ENCODE measurements around the gene GPNMB.

DNA sequence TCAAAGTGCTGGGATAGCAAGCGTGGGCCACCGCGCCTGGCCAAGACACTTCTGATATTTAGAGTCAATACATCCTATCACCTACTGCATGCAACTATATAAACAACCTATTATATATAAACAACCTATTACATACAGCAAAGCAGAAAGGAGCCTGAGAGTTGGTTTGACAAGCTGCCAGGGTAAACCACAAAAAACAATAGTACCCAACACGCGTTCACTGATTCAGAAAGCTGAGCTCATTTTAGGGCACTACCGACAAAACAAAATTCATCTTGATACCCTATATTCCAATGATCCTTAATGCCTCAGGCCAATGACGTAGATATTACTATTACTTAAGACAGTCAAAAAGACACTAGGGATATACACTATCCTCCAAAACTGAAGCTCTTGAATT lies 68.8 kb downstream of the GPNMB start:
- TF ChIP-seq, protein P1, sequence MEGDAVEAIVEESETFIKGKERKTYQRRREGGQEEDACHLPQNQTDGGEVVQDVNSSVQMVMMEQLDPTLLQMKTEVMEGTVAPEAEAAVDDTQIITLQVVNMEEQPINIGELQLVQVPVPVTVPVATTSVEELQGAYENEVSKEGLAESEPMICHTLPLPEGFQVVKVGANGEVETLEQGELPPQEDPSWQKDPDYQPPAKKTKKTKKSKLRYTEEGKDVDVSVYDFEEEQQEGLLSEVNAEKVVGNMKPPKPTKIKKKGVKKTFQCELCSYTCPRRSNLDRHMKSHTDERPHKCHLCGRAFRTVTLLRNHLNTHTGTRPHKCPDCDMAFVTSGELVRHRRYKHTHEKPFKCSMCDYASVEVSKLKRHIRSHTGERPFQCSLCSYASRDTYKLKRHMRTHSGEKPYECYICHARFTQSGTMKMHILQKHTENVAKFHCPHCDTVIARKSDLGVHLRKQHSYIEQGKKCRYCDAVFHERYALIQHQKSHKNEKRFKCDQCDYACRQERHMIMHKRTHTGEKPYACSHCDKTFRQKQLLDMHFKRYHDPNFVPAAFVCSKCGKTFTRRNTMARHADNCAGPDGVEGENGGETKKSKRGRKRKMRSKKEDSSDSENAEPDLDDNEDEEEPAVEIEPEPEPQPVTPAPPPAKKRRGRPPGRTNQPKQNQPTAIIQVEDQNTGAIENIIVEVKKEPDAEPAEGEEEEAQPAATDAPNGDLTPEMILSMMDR (IDR thresholded peaks at IDR 0.05; ENCODE audit: low read depth, low read length, missing input control) = no peak
- TF ChIP-seq RAD21 (IDR thresholded peaks at IDR 0.05) (no peak), JUND (IDR thresholded peaks at IDR 0.05) (no peak), FOXA1 (IDR thresholded peaks at IDR 0.05) (no peak), YY1 (IDR thresholded peaks at IDR 0.05) (no peak), TAF1 (conservative IDR thresholded peaks at IDR 0.05) (no peak), HNF4A (conservative IDR thresholded peaks at IDR 0.05) (no peak), SP1 (IDR thresholded peaks at IDR 0.05) (no peak), RXRA (IDR thresholded peaks at IDR 0.05) (no peak), GABPA (IDR thresholded peaks at IDR 0.05 in 1 of 2, conservative IDR thresholded peaks at IDR 0.05 in 1 of 2) (no peak)
- TF ChIP-seq, protein P2, sequence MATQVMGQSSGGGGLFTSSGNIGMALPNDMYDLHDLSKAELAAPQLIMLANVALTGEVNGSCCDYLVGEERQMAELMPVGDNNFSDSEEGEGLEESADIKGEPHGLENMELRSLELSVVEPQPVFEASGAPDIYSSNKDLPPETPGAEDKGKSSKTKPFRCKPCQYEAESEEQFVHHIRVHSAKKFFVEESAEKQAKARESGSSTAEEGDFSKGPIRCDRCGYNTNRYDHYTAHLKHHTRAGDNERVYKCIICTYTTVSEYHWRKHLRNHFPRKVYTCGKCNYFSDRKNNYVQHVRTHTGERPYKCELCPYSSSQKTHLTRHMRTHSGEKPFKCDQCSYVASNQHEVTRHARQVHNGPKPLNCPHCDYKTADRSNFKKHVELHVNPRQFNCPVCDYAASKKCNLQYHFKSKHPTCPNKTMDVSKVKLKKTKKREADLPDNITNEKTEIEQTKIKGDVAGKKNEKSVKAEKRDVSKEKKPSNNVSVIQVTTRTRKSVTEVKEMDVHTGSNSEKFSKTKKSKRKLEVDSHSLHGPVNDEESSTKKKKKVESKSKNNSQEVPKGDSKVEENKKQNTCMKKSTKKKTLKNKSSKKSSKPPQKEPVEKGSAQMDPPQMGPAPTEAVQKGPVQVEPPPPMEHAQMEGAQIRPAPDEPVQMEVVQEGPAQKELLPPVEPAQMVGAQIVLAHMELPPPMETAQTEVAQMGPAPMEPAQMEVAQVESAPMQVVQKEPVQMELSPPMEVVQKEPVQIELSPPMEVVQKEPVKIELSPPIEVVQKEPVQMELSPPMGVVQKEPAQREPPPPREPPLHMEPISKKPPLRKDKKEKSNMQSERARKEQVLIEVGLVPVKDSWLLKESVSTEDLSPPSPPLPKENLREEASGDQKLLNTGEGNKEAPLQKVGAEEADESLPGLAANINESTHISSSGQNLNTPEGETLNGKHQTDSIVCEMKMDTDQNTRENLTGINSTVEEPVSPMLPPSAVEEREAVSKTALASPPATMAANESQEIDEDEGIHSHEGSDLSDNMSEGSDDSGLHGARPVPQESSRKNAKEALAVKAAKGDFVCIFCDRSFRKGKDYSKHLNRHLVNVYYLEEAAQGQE (IDR thresholded peaks at IDR 0.05) = no peak

Measured in liver (tissue), 3 donors.